HG03442 (cell line): ENCODE results near the gene WEE1.
"Not testable (repeated sequence)": the region's sequence is repeated elsewhere in the genome, so short reads cannot be mapped to it uniquely, and the experiment has no call there.

Source experiments
- ATAC-seq: cut with Tn5 transposase; IDR thresholded peaks from one replicate; pipeline ENCODE4 v1.9.1; 2021; ENCODE audit warnings: mild to moderate bottlenecking, moderate library complexity; ENCODE audit not compliant: unreplicated experiment

Gene WEE1

DNA sequence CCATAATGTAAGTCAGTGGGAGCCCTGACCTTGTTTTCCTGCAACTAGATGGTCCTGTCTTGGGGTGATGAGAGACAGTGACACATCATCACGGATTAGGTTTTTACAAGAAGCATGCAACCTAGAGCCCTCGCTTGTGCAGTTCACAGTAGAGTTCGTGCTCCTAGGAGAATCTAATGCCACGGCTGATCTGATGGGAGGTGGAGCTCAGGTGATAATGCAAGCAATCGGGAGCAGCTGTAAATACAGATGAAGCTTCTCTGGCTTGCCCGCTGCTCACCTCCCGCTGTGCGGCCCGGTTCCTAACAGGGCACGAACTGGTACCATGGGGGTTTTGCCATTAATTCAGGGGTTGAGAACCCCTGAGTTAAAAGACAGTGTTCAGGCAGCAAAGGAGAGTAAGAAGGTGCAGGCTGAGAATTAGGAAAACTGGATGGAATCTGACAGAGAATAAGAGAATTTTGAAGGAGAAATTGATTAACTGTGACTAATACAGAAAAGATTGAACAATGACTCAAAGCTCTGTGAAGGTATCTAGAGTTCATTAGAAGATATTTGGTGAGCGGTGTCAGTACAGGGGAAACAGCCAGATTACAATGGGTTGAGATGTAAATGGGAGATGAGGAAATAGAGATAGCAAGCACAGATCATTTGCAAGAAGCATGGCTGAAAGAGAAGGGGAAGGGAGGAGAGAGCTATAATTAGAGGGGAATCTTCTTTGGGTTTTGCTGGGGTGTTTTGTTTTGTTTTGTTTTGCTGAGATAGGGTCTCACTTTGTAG, 21.0 kb downstream of the WEE1 start:
- ATAC-seq = no peak

GRCh38 chr11:9596926-9597464, 23.5 kb downstream of the WEE1 start:
- ATAC-seq = no peak

DNA sequence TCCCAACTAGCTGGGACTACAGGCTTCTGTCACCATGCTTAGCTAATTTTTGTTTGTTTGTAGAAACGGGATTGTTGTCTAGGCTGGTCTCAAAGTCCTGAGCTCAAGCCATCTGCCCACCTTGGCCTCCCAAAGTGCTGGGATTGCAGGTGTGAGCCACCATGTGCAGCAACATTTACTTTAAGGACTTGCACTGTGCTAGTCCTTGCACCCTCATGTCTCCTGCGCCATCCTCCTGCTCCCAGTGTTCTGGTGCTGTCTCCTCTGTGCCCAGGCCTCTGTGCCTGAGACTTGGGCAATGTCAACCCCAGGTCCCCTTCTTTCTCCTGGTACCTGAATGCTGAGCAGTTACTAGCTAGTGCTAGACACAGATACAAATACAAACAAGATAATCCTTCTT, 26.7 kb downstream of the WEE1 start:
- ATAC-seq = no peak

GRCh38 chr11:9600644-9601036, 27.2 kb downstream of the WEE1 start:
- peak; percentile 33 for ATAC-seq

DNA sequence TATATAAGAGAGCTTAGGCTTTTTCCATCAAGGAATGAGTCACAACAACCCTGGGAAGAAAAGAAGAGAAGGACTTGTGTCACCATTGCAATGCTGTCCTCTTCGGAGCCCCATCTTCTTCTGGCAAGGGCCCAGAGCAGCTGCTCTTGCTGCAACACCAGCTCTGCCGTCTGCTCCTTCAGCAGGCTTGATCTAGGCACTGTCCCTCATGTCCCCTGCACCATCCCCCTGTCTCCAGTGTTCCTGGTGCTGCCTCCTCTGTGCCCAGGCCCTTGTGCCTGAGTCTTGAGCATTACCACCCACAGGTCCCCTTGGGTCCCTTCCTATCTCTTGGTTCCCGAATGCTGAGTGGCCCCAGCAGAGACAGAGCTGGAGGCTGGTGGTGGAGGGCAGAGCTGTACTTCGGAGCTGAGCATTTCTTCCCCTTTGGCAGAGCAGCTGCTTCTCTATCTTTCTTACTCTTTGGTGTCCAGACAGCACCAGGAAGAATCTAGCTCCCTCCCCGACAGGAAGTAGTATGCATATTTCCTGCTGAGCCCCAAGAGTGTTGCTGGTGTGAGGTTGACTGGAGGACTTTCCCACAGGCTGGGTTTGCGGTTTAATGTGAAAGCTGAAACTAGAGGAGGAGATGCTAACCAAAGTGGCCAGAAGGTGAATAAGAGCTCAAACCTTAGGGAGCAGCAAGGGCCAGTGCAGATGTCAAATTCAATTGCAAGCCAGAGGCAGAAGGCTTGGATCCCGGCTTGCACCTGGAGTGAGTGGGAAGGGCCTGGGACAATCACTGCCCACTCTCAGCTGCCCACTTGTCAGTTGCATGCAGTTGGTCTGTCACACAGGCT, 27.8 kb downstream of the WEE1 start:
- ATAC-seq = peak; percentile 80

DNA sequence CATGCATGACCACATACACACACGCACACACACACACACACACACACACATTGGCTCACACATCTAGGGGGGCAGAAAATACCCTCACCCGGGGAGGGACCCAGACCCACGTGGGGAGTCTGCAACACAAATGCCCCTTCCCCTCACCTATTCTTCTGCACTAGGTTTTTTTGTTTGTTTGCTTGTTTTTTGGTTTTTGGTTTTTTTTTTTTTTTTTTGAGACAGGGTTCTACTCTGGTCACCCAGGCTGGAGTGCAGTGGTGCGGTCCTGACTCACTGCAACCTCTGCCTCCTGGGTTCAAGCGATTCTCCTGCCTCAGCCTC, 28.4 kb downstream of the WEE1 start:
- no peak for ATAC-seq

GRCh38 chr11:9603214-9603613, 29.7 kb downstream of the WEE1 start:
- not testable (repeated sequence) for ATAC-seq

DNA sequence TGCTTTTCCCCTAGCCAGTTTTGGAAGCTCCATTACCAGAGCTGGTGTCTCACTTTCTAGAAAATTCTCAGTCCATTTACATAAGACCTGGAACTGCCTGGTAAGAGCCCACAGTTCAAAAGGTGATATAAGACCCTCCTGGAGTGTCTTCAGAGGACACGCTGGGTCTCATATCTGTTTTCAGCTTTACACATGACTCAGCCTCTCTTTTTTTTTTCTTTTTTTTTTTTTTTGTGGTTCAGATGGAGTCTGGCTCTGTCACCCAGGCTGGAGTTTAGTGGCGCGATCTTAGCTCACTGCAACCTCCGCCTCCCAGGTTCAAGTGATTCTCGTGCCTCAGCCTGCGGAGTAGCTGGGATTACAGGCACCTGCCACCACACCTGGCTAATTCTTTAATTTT, 30.7 kb downstream of the WEE1 start:
- ATAC-seq = no peak

DNA sequence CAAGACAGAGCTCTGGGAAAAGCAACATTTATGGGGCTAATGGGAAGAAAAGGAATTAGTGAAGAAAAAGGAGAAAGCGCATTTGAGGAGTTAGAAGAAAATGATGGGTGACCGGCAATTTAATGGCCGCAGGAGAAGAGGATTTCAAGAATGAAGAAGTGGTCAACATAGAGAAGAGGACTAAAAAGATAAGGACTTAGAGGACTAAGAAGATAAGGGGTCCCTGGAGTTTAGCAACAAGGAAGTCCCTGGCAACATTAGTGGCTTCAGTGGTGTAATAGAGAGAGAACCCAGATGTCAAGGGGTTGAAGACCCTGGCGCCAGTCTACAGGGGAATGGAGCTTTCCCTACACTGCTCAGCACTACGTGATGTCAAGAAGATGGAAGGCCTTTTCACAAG, 32.3 kb downstream of the WEE1 start:
- no peak for ATAC-seq

DNA sequence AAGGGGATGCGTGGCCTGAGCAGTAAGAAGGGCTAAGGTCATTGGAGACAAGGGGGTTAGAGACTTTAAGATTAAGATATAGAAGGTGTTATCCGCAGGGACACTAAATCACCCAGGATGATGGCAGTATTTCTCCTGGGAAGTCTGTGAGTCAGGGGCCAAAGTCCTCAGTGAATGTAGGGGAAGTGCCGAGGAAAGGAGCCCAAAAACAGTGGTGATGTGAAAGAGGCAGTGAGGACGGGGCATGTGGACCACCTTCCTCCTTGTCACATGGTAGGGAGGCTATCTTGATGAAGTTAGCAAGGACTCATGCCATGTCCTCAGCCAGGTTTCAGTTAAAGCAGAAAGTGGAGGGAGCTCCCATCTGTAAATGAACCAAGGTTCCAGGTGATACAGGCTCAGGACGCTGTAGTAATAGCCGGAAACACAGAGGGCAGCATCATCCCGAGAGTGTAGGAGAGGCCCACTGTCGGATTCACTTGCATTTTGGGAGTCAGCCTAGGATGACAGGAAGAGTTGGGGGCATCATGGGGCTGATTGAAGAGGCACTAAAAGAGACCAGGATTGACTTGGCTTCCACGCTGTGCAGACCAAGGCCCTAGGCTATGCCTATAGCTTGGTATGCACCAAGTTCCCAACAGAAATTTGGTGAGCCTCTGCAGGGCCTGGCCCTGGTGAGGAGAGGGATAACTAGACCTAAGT, 33.5 kb downstream of the WEE1 start:
- no peak for ATAC-seq

DNA sequence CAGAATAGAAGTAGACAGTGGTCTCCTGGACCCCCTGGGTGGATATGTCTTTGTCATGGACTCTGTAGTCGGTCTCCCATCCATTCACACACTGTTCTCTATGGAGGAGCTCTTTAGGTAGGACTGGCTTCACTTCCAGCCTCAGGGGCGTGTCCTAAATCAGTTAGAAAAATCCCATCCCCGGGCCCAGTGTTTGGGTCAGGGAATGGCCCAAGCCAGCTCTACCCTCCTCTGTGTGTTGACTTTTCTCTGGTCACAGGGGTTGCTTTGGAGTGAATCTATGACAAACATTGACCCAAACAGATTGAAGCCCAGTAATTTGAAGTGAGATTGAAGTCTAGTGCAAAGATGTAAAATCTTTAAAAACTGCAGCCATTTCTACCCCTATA, 34.0 kb downstream of the WEE1 start:
- ATAC-seq = no peak

DNA sequence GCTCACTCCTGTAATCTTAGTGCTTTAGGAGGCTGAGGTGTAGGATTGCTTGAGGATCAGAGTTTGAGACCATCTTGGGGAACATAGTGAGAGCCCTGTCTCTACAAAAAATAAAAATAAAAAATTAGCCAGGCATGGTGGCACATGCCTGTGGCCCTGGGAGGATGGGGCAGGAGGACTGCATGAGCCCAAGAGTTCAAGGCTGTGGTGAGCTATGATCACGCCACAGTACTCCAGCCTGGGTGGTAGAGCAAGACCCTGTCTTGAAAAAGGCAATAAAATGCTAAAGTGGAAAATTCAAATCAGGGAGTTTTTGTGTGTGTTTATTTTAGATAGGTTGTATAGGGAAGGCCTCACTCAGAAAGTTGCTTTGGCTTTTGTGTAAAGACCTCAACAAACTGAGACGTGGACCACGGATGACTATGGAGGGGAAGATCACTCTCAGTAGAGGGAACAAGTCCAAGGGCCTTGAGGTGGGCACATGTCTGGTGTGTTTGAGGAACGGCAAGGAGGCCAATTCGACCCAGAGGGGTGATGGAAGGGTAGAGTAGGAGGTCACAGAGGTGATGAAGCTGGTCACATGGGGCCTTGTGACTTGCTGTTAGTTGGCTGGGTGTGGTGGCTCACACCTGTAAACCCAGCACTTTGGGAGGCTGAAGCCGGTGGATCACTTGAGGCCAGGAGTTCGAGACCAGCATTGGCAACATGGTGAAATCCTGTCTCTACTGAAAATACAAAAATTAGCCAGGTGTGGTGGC, 35.7 kb downstream of the WEE1 start:
- no peak for ATAC-seq

- ATAC-seq = no peak
Measured at GRCh38 chr11:9609841-9610240, 36.4 kb downstream of the WEE1 start.

DNA sequence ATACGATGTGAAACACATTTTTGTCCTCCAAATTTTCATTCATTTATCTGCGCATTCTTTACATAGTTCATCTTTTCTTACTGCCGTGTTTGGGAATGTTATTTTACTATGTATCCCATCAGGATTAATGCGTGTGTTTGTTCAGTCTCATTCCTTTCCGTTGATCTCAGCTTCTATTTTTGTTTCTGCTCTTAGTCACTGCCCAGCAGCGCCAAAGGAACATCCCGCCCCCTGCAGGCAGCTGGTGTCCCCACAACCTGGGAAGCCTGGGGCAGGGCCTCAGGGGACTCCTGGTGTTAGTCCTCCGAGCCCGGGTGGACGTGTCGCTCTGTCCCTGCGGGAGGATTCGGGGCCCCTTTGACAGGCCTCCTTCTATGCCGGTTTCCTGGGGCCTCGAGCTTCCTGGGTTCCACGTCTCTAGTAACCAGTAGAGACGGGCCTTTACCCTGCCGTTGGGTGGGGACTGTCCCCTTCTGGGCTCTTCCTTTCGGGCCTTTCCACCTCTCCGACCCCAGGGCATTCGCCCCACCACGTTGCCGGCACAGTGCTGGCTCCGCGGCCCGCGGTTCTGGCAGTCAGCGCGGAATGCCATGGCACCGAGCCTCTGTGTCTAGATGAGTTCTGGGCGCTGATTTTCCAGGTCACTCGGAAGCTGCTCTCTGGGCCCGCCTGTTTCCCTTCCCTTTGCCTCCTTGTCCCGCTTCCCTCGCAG, 39.8 kb downstream of the WEE1 start:
- ATAC-seq = peak; percentile 34

DNA sequence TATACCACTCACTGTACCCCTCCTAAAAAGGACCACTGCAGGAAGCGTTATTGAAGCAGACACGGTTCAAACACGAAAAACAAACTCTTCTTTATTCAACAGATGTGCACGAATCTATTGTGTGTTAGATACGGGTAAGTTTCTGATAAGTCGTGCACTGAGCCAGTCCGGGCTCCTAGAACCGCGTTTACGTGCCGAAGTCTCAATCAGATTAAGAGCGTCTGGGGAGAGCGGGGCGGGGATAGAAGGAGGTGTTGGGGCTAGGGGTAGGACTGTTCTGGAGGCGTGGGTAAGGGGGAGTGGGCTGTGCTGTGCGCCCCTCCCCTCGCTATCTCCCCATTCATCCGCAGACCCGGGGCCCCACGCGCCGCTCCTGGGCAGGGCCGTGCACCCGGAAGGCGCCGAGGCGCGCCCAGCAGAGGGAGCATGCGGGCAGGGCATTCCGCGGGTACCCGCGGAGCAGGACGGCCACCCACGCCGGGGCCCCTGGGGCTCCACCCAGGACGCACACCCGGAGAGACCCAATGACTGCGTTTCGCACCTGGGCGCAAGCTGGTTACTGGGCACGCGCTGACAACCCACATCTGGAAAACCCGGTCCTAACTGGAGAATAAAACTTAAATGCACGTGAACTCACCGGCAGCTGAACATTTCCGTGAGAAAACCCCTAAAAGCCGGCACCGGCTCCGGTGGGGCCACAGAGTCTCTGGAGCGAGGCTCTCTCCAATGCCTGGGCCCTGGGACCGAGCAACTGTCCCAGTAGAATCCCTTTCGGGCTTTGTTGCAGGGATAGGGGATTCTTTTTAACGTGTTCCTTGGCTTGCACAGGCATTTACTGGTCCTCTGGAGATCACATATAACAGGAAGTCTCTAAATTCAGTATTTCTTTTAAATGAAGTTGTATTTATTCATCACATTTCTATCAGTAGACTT, 40.6 kb downstream of the WEE1 start:
- ATAC-seq = peak; percentile 67

- peak; percentile 46 for ATAC-seq
Measured at GRCh38 chr11:9615031-9615451, 41.6 kb downstream of the WEE1 start.

- no peak for ATAC-seq
Measured at GRCh38 chr11:9616042-9616675, 42.7 kb downstream of the WEE1 start.

- ATAC-seq = no peak
Measured at GRCh38 chr11:9616858-9617257, 43.4 kb downstream of the WEE1 start.

- ATAC-seq = no peak
Measured at GRCh38 chr11:9617940-9618339, 44.5 kb downstream of the WEE1 start.
